Measurements from ENCODE around the gene LPGAT1. TPM values are rescaled to one million over a fixed set of nuclear protein-coding genes. Genes with fewer than 3 reads are reported as not detected.

The LPGAT1 gene
- total and polyA plus RNA-seq, 11 donors: 5.6 to 40.0 (median 25.0) TPM

DNA sequence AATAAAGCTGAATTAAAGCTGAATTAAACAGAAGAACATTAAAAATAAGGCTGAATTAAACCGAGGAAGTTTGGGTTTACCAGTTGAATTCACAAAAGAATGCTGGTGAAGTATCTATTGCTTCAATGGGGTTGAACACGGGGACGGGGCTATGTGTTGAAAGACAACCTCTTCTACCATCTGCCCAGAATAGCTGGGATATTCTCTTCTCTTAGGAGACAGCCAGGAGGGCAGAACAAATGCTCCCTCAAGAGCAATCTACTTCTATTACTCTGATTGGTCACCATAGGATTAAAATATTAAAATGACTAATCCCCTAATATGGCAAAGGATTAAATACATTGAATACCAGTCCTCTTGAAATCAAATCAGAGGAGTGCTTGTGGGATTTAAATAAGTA, 68.4 kb downstream of the LPGAT1 start:
- no peaks in the 10 kb centered on the region for H3K27me3 ChIP-seq
- WGBS, 4 donors: 76 to 82% (median 78%) methylated on average over 3 of the region's 3 CpGs
- H3K9me3 ChIP-seq: peaks cover 0 to 15% (median 4%) of the 10 kb centered on the region in 12 donors
- no peak overlapping the region for H3K27ac ChIP-seq
- no peak for TF ChIP-seq POLR2A (IDR thresholded peaks at IDR 0.05)
- TF ChIP-seq, protein P1, sequence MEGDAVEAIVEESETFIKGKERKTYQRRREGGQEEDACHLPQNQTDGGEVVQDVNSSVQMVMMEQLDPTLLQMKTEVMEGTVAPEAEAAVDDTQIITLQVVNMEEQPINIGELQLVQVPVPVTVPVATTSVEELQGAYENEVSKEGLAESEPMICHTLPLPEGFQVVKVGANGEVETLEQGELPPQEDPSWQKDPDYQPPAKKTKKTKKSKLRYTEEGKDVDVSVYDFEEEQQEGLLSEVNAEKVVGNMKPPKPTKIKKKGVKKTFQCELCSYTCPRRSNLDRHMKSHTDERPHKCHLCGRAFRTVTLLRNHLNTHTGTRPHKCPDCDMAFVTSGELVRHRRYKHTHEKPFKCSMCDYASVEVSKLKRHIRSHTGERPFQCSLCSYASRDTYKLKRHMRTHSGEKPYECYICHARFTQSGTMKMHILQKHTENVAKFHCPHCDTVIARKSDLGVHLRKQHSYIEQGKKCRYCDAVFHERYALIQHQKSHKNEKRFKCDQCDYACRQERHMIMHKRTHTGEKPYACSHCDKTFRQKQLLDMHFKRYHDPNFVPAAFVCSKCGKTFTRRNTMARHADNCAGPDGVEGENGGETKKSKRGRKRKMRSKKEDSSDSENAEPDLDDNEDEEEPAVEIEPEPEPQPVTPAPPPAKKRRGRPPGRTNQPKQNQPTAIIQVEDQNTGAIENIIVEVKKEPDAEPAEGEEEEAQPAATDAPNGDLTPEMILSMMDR (IDR thresholded peaks at IDR 0.05): no peak
- peaks cover 0 to 6% (median 0%) of the 10 kb centered on the region in 12 donors for H3K4me1 ChIP-seq
- no peak for ATAC-seq
- DNase-seq: no peak
- peaks cover 0 to 36% (median 23%) of the 10 kb centered on the region in 9 donors for H3K36me3 ChIP-seq
- intact Hi-C loops (cut with DNase I): no loop called here
- H3K4me3 ChIP-seq: no peak overlapping the region

DNA sequence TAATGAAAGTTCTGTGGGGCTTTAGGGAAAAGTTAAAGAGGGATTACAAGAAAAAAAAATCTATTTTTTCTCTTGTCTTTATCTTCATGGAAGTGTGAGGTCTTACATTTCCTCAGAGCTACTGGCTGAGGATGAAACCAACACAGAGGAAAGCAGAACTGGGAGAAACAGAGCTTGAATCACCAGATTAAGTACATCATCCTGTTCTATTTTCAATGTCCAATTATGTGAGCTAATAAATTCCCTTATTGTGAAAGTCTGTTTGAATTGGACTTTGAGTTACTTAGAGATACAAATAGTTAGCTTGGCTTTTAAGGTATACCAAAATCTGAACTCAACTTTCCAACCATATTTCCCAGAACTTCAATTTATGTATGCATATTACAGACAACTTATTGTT, 69.2 kb downstream of the LPGAT1 start:
- Histone ChIP-seq H3K4me1 (peaks cover 0 to 6% (median 0%) of the 10 kb centered on the region in 12 donors), H3K9me3 (peaks cover 0 to 15% (median 4%) of the 10 kb centered on the region in 12 donors), H3K27me3 (no peaks in the 10 kb centered on the region), H3K36me3 (peaks cover 0 to 34% (median 16%) of the 10 kb centered on the region in 9 donors), H3K27ac (no peak overlapping the region), H3K4me3 (no peak overlapping the region)
- intact Hi-C loops (cut with DNase I): no loop called here
- TF ChIP-seq POLR2A (IDR thresholded peaks at IDR 0.05): no peak
- TF ChIP-seq, protein P1 (IDR thresholded peaks at IDR 0.05): no peak
- DNase-seq (no peak), ATAC-seq (no peak)

DNA sequence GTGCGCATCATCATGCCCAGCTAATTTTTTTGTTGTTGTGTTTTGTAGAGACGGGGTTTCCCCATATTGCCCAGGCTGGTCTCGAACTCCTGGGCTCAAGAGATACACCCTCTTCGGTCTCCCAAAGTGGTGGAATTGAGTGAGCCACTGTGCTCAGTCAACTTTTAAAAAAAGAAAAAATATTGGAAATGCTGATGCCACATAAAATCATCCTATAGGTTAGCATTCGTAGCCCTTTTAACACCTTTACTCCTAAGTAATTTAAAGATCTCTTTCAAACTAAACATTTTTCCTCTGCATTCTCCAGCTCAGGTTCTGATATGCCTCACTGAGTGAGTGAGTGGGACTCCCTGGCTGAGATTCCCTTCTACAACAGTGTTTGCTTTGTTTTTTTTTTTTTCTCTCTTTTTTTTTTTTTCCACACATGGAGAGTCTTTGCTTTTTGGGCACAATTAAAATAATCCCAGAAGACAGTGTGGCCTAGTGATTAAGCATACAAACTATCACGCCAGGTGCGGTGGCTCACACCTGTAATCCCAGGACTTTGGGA, 74.0 kb downstream of the LPGAT1 start:
- no peak for DNase-seq
- peaks cover 0 to 10% (median 0%) of the 10 kb centered on the region in 12 donors for H3K4me1 ChIP-seq
- no peak overlapping the region for H3K4me3 ChIP-seq
- intact Hi-C loops (cut with DNase I): loop anchor here in 1 of 10 donors (10.0 kb wide), 1 partner anchor 62 kb away; no protein-coding TSS in a partner anchor
- TF ChIP-seq, protein P1 (IDR thresholded peaks at IDR 0.05): no peak
- TF ChIP-seq POLR2A (IDR thresholded peaks at IDR 0.05): no peak
- no peaks in the 10 kb centered on the region for H3K27me3 ChIP-seq
- peaks cover 0 to 19% (median 3%) of the 10 kb centered on the region in 9 donors for H3K36me3 ChIP-seq
- H3K9me3 ChIP-seq: peaks cover 0 to 15% (median 4%) of the 10 kb centered on the region in 12 donors
- no peak for ATAC-seq
- no peak overlapping the region for H3K27ac ChIP-seq
- WGBS, 4 donors: 96 to 97% (median 97%) methylated on average over 7 of the region's 7 CpGs

DNA sequence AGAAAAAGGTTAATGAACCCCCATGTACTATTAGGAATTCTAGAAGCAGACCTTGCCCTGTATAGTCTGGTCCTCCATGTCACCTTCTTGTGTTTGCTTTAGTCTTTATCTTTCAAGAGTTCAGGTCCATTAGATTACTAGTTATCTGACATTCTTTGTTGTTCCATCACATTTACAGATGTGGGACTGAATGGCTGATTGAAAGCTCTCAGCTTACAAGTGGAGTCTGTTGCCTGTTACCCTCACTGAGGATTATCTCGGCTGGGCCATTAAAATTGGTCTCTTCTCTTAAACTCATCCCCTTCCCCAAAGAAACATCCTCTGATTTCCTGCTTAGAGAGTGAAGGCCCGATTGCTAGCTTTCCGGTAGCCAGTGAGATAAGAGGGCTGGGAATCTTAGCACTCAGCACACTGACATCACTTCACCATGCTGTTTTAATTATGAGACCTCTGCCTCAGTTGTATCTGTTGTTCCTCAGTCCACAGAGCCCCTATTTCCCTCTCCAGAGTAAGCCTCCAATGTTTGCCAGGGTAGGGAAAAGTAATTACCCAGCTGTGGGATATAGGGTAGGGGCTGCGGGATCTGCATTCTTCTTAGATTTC, 76.8 kb downstream of the LPGAT1 start:
- intact Hi-C loops (cut with DNase I): loop anchor here in 1 of 10 donors (10.0 kb wide), 1 partner anchor 59 kb away; no protein-coding TSS in a partner anchor
- ATAC-seq (no peak), DNase-seq (no peak)
- Histone ChIP-seq H3K4me1 (peaks cover 0 to 10% (median 0%) of the 10 kb centered on the region in 12 donors), H3K27me3 (no peaks in the 10 kb centered on the region), H3K36me3 (peaks cover 0 to 40% (median 22%) of the 10 kb centered on the region in 9 donors), H3K4me3 (no peak overlapping the region), H3K27ac (no peak overlapping the region), H3K9me3 (peaks cover 0 to 11% (median 3%) of the 10 kb centered on the region in 12 donors)
- WGBS, 4 donors: 78 to 87% (median 83%) methylated on average over 4 of the region's 4 CpGs
- TF ChIP-seq, protein P1 (IDR thresholded peaks at IDR 0.05): no peak
- TF ChIP-seq POLR2A (IDR thresholded peaks at IDR 0.05): no peak

Data from heart left ventricle (tissue), 16 donors.